Stimulated activated CD4-positive, alpha-beta T cell treated with anti-CD3 and anti-CD28 coated beads, Interleukin-4, amount 100 ng/mL, for 4 hours (primary cell): ENCODE results near the gene MAP4K4.
"Not testable (repeated sequence)": the region's sequence is repeated elsewhere in the genome, so short reads cannot be mapped to it uniquely, and the experiment has no call there.

ENCODE experiments used
- DNase-seq, 2 experiments: peaks; one replicate each; pipeline ENCODE4 v3.0.0-alpha.2; 2020

Gene MAP4K4

DNA sequence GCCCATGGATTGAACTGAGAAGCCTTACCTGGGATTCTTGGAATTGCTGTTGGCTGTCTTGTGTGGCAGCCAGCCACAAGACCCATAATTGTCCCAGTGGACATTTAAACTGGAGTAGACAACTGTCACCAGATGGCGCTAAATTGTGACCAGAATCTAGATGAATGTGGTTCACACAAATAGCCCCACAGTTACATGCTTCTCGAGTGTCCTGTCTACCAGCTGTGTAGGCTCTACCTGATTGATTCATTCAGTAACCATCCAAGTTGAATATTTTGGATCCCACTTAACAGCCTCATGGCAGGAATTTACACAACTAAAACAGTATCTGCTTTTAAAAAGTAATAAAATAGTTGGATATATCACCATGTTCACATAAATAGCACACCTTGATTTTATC is 73.2 kb downstream of the MAP4K4 start:
- DNase-seq, result no peak

DNA sequence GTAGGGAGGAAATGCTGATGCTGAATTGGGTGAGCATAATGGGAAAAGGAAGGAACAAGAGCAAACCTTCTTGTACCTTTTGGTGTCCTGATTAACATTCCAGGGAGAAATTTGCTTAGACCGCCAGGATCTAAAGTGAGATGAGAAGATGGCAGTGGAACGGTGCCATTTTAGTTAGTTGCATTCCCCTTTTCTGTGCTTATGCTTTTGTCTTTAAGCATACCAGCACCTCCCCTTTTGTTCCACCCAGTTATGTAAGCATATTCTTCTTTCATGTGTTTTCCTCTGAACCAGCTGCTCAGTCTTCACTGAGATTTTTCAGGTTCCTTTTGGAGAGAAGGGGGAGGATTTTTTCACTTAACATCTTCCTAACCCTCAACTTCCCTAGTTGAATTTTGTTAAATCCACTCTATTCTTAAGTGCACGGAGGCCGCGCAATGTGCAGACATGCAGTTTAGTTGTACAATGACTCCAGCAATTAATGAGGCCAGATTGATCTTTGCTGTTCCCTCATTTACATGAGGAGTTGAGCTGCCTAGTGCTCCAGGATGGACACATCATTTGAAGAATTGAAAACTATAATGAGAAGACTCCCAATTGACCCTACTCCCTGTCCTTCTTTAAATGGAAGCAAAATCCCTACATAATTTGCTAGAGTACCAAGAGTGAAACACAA is 73.9 kb downstream of the MAP4K4 start:
- no peak for DNase-seq

GRCh38 chr2:101771910-101772321 is 74.4 kb downstream of the MAP4K4 start:
- no peak for DNase-seq

DNA sequence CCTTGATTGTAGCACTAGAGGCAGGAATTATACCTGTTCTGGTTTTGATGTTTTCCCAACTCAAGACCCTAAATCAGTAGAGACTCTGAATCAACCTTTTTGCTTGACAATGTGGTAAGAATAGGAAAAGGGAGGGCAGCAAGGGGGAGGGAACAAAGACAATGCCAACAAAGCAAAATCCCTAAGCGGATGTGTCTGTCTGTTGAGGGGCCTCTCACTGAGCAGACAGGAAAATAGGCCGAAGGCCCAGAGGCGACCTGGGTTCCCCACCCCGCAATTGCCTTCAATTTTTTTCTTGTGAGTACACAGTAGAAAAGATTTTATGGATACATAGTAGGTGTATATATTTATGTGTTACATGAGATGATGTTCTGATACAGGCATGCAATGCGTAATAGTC is 75.6 kb downstream of the MAP4K4 start:
- DNase-seq, result no peak

GRCh38 chr2:101773961-101774360 is 76.5 kb downstream of the MAP4K4 start:
- DNase-seq, result not testable (repeated sequence)

- no peak for DNase-seq
Observed at GRCh38 chr2:101775092-101775491, 77.6 kb downstream of the MAP4K4 start.

- DNase-seq, result no peak
Observed at GRCh38 chr2:101775636-101776035, 78.1 kb downstream of the MAP4K4 start.

DNA sequence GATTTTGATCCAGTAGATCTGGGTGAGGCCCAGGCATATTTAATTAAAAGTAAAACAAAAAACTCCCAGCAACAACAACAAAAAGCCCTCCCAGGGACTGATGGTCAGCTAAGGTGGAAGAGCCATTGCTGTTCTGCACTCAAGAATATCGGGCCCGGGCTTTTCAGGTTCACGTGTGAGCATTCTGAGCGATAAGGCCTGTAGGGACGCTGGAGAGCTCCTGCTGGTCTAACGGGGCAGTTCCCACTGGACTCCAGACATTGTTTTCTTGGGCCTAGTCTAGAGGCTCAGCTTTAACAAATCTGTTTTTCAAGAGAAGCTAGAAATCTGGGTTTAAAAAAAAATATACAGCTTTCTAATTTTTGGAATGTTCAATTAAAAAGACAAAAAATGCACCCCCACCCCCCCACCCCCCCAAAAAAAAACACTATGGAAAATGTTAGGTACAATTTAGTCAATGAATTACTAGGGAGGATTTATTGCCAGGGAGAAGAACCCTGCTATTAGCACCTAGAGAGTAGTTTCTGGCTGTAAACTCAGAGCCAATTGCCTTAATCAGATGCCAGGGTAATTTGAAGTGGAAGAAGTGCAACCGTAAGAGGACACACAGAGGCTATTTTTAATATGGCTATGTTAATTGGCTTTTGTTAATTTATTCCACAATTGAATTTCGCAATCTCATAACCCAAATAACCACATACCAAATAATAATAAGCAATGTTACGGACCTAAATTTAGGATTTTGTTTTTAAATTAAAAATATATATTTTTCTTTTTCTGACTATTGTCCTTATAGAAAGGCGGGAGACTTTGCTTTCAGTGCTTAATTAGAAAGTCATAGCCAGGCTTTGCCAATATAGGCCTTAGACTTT is 78.9 kb downstream of the MAP4K4 start:
- DNase-seq, result no peak

DNA sequence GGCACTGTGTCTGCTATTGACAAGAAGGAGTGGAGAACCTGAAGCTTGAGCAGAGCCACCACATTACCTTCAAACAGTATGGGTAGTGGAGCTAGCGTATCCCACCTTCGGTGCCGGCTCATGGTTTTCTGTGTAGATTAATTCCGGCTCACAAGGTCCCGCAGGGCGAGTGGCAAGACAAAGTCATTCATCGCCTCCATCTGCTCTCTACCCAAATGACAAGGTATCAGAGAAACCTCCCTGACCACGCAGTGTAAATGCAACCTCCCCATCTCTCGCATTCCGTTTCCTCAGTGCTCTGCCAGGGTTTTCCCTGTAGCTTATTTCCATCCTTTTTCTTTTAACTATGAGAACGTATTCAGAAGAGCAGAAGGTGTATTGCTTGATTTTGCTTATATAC is 79.8 kb downstream of the MAP4K4 start:
- DNase-seq, result no peak

GRCh38 chr2:101778102-101778501 is 80.6 kb downstream of the MAP4K4 start:
- no peak for DNase-seq

DNA sequence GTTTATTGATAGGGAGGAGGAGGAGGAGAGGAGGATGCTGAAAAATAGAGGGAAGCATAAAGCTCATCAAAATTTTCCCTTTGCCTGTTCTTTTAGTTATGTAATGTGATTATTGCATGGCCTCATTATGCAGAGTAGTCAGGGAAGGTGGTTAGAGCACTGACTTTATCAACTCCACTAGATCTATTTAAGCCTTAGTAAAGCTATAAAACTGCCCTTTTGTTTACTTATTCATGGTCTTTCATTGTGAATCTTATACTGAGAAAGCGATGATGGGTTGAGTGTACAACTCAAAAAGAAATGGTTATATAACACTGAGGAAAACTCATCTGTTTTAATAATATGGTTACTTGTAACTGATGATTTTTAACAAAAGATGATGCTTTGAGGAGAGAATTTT is 81.7 kb downstream of the MAP4K4 start:
- no peak for DNase-seq

- DNase-seq, result no peak
Observed at GRCh38 chr2:101779656-101780055, 82.1 kb downstream of the MAP4K4 start.

DNA sequence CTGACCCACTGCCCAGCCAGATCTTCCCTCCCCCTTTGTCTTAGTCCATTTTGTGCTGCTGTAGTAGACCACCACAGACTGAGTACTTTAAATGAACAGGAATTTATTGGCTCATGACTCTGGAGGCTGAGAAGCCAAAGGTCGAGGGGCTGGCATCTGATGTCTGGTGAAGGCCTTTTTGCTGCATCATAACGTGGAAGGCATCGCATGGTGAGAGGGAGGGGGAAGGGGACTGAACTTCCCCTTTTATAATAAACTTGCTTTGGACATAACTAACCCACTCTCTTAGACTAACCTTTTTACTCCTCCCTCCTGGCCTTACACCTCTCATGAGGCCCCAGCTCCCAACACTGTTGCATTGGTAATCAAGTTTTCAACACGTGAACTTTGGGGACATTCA is 83.8 kb downstream of the MAP4K4 start:
- DNase-seq, result no peak

DNA sequence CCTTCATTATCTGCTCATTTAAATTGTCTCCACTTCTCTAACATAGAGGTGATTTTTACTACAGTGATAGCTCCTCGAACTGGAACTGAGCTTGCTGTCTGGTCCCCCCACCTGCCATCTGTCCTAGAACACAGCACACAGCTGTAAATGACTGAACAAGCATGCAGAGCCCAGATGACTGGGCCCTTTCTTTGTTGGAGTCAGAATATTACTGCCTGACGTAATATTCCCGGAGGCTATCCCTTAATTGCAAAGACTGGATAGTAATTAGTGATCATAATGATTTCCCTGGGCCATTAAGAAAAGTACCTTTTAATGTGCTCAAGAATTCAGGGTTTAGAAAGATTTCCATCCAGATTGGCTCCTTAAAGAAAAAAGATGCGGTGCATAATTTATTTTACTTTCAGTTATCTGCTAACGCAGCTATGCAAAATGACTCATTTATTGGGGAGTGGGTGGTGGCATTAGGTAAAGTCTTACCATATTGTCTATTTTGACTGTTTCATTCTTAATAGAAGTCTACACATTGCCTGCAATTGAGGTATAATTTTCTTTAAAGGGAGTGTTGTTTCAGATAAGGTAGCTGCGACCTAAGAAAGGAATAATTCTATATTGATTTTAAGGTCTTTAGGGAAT is 84.4 kb downstream of the MAP4K4 start:
- no peak for DNase-seq

DNA sequence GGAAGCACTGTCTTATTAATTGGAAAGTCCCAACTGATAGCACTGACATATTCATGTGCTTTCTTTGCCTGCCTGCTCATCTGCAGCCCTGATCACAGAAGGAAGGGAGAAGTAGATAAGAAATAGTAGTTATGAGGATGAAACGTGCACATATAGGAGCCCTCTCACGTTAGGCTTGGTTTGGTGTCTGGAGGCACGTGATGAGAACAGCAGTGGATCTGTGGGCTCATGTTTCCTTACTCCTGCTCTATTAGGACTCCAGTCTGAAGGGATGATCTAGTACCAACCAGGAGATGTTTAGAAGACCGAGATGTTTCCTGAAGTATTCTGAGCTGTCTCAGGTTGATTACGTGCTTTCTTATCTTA is 84.9 kb downstream of the MAP4K4 start:
- no peak for DNase-seq

DNA sequence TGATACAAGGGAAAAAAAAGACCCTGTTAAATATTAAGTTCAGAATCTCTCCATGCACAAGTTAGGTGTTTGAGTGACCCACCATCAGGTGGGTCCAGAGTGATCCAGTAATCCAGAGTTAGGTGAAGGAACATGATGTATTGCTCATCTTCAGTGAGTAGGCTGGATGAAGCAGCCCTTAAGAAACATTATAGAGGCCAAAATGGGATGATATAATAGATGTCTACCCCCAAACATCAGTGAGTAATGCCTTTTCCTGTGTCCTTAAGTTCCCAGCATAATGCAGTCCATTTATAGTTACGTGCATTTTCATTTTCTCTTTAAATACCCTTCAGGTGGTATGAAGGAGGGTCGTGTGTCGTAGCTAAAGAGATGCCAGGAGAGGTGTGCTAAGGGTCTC is 89.6 kb downstream of the MAP4K4 start:
- no peak for DNase-seq

DNA sequence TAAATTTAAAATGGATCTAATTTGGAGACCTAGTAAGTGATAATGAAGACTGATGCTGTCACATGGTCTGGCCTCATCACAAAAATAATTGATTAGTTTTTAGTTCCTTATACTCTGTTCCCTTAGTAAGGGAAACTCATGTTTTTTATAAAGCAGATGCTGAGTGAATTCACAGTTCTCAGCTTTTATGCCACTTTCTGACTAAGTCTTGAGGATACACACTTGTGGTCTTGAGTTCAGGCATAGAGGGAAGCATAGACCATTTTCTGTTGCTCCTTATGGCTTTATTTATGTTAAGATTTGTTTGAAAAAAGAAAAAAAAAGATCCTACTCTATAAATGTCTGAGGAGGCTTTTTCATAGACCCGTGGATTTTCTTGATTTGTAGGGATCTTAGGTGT is 91.1 kb downstream of the MAP4K4 start:
- DNase-seq, result no peak

DNA sequence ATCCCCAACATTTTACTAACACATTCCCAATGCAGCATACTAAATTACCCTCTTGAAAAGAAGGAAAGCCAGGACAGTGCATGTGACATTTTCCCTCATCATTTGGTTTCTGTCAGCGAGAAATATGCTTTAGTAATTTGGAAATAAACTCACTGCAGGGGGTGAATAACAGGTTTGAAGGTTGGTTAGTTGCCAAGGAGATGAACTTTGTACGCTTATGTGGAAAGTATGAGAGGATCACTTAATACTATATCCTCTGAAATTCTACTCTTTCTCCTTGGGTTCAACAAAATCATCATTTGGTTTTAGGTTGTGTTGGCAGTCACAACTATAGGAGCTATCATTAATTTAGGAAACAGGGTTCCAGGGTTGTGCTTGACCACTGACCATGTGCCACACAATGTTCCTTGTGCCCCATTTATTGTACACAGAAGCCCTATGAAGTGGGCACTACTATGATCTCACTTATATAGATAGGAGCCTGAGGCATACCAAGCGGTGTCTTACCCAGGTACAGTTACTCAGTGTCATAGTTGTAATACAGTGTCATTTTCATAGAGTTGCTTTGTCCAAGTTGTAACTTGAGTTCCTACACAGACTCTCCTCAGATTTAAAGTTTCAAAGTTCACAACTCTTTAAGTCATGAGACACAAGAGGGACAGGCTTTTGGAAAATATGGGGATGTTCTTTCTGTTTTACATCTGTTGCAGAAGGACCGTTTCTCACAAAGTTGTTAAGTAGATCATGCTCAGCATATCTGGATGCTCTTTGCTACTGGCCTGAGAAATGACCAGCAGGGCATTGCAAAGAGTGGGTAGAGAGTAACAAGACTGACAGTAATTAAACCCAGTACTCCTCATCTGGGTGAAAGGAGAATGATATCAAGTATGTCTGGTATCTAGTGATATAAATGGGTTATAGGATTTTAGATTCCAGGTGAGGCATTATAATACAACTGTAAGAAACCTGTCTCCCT is 91.8 kb downstream of the MAP4K4 start:
- DNase-seq, result no peak

GRCh38 chr2:101790416-101790815 is 92.9 kb downstream of the MAP4K4 start:
- DNase-seq, result no peak

- no peak for DNase-seq
Observed at GRCh38 chr2:101790857-101791256, 93.3 kb downstream of the MAP4K4 start.

- no peak for DNase-seq
Observed at GRCh38 chr2:101792208-101792607, 94.7 kb downstream of the MAP4K4 start.

GRCh38 chr2:101793277-101793969 is 95.9 kb downstream of the MAP4K4 start:
- DNase-seq, result no peak
